ENCODE data around the gene RAD9A. TPM values are rescaled to one million over a fixed set of nuclear protein-coding genes. Genes with fewer than 3 reads are reported as not detected.

The RAD9A gene
- total and polyA plus RNA-seq, 9 of the 15 experiments (the other 6 are each of a cell fraction or from before 2014, with no cell fraction given), result 1.4 to 41.2 (median 16.1) TPM

DNA sequence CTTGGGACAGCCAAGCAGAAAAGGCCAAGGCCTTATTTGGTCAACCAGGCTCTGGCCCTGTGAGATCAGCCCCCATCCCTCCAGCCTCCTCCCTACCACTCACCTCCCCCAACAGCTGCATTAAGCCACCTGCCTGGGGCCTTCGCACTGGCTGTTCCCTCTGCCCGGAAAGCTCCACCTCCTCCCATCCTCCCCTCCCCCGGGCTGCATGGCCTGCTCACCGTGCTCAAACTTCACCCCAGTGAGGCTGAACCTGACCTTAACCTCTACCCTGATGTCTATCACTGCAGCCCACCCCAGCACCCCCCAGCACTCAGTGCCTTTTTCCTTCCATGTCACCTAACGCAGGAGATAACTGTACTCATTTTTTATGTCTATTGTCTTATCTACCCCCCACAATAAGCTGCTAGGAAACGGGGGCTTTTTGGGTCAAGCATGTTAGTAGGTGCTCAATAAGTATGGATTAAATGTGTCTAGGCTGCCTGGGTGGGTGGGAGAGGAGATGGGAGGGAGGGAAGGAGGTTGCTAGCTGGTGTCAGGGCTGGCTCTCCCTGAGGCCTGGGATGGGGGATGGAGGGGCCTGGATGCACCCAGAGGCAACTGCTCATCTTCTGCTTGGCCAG, 44.8 kb downstream of the RAD9A start (continued):
- TF ChIP-seq KDM1A (IDR thresholded peaks at IDR 0.05) (peak in 1 of 2 experiments; percentile 62; a peak in 3 of 4 replicates), ETV1 (tag; conservative IDR thresholded peaks at IDR 0.05; ENCODE audit: low read depth) (peak; percentile 65), JUND (IDR thresholded peaks at IDR 0.05; ENCODE audit: borderline replicate concordance, low read depth, low read length) (peak; percentile 42), JUND (tag; IDR thresholded peaks at IDR 0.05; ENCODE audit: borderline replicate concordance, low read depth, low read length) (no peak; the same call in 2 of the 3 replicates), THRAP3 (IDR thresholded peaks at IDR 0.05; ENCODE audit: borderline replicate concordance) (0 out of 2 replicates have a peak, but pooled peaks have one; percentile 34), CBFA2T3 (IDR thresholded peaks at IDR 0.05) (peak; percentile 71), CTBP1 (IDR thresholded peaks at IDR 0.05; ENCODE audit: borderline replicate concordance) (peak; percentile 50), EP300 (IDR thresholded peaks at IDR 0.05; ENCODE audit: low read length) (peak; percentile 39), YY1 (IDR thresholded peaks at IDR 0.05; ENCODE audit: borderline replicate concordance in 1 of 3, control insufficient read depth in 1 of 3, extremely low read depth in 1 of 3, insufficient read depth in 3 of 3, insufficient read length in 1 of 3, insufficient replicate concordance in 2 of 3, low read depth in 1 of 3, low read length in 2 of 3) (peak in 2 of 3 experiments; percentile 39 to 50), CBX3 (IDR thresholded peaks at IDR 0.05; ENCODE audit: borderline replicate concordance in 1 of 2, low read length in 2 of 2) (peak in 1 of 2 experiments; percentile 78; a peak in 1 of 3 replicates), HNRNPK (IDR thresholded peaks at IDR 0.05; ENCODE audit: low read depth, low read length, poor library complexity, severe bottlenecking) (no peak), CREM (IDR thresholded peaks at IDR 0.05; ENCODE audit: low read depth) (peak; percentile 44; the same call in 1 of the 2 replicates), NR2C1 (IDR thresholded peaks at IDR 0.05) (peak; percentile 60), NR2C1 (tag; IDR thresholded peaks at IDR 0.05) (peak; percentile 66), MCM2 (IDR thresholded peaks at IDR 0.05; ENCODE audit: low read depth) (no peak), TRIM28 (IDR thresholded peaks at IDR 0.05) (peak; percentile 65; the same call in 1 of the 2 replicates), ZC3H8 (IDR thresholded peaks at IDR 0.05) (0 out of 2 replicates have a peak, but pooled peaks have one; percentile 29)
- TF ChIP-seq, protein P1, sequence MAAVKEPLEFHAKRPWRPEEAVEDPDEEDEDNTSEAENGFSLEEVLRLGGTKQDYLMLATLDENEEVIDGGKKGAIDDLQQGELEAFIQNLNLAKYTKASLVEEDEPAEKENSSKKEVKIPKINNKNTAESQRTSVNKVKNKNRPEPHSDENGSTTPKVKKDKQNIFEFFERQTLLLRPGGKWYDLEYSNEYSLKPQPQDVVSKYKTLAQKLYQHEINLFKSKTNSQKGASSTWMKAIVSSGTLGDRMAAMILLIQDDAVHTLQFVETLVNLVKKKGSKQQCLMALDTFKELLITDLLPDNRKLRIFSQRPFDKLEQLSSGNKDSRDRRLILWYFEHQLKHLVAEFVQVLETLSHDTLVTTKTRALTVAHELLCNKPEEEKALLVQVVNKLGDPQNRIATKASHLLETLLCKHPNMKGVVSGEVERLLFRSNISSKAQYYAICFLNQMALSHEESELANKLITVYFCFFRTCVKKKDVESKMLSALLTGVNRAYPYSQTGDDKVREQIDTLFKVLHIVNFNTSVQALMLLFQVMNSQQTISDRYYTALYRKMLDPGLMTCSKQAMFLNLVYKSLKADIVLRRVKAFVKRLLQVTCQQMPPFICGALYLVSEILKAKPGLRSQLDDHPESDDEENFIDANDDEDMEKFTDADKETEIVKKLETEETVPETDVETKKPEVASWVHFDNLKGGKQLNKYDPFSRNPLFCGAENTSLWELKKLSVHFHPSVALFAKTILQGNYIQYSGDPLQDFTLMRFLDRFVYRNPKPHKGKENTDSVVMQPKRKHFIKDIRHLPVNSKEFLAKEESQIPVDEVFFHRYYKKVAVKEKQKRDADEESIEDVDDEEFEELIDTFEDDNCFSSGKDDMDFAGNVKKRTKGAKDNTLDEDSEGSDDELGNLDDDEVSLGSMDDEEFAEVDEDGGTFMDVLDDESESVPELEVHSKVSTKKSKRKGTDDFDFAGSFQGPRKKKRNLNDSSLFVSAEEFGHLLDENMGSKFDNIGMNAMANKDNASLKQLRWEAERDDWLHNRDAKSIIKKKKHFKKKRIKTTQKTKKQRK (IDR thresholded peaks at IDR 0.05; ENCODE audit: borderline replicate concordance, low read depth, low read length), result no peak
- TF ChIP-seq, protein P2, sequence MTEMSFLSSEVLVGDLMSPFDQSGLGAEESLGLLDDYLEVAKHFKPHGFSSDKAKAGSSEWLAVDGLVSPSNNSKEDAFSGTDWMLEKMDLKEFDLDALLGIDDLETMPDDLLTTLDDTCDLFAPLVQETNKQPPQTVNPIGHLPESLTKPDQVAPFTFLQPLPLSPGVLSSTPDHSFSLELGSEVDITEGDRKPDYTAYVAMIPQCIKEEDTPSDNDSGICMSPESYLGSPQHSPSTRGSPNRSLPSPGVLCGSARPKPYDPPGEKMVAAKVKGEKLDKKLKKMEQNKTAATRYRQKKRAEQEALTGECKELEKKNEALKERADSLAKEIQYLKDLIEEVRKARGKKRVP (CRISPR knock-in tag; IDR thresholded peaks at IDR 0.05), result 0 out of 2 replicates have a peak, but pooled peaks have one; percentile 9
- TF ChIP-seq, protein P3, sequence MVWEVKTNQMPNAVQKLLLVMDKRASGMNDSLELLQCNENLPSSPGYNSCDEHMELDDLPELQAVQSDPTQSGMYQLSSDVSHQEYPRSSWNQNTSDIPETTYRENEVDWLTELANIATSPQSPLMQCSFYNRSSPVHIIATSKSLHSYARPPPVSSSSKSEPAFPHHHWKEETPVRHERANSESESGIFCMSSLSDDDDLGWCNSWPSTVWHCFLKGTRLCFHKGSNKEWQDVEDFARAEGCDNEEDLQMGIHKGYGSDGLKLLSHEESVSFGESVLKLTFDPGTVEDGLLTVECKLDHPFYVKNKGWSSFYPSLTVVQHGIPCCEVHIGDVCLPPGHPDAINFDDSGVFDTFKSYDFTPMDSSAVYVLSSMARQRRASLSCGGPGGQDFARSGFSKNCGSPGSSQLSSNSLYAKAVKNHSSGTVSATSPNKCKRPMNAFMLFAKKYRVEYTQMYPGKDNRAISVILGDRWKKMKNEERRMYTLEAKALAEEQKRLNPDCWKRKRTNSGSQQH (CRISPR knock-in tag; IDR thresholded peaks at IDR 0.05), result peak; percentile 63; the same call in 1 of the 2 replicates
- TF ChIP-seq, protein P4, sequence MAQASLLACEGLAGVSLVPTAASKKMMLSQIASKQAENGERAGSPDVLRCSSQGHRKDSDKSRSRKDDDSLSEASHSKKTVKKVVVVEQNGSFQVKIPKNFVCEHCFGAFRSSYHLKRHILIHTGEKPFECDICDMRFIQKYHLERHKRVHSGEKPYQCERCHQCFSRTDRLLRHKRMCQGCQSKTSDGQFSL (CRISPR knock-in tag; IDR thresholded peaks at IDR 0.05), result peak; percentile 72
- TF ChIP-seq, protein P4 (tag; IDR thresholded peaks at IDR 0.05), result no peak
